Central memory CD8-positive, alpha-beta T cell (primary cell): ENCODE measurements around the gene ZCWPW1.
A peak's percentile ranks its signal among the peaks of the same experiment; 100 is the strongest.
"Not testable (repeated sequence)": the region's sequence is repeated elsewhere in the genome, so short reads cannot be mapped to it uniquely, and the experiment has no call there.

Source experiments
- ATAC-seq: fragments of 150-1000 bp; cut with Tn5 transposase; replicated peaks from 2 replicates; pipeline ENCODE4 v1.10.0; 2022; ENCODE audit warnings: mild to moderate bottlenecking, moderate FRiP score, moderate number of reproducible peaks; ENCODE audit not compliant: poor library complexity, severe bottlenecking; ENCODE audit errors: extremely low read depth
- DNase-seq, 2 donors: peaks; one replicate each; pipeline ENCODE4 v3.0.0; 2021; ENCODE audit warnings: low spot score in 2 of 2
- H3K27ac Mint-ChIP-seq: one replicate; pipeline ENCODE4 v1.8.0; 2022; ENCODE audit warnings: low read depth, mild to moderate bottlenecking, moderate library complexity, mixed read lengths
- H3K27me3 Mint-ChIP-seq: one replicate; pipeline ENCODE4 v1.8.0; 2022; ENCODE audit warnings: mixed read lengths
- H3K36me3 Mint-ChIP-seq: one replicate; pipeline ENCODE4 v1.8.0; 2022; ENCODE audit warnings: mild to moderate bottlenecking, moderate library complexity, mixed read lengths; ENCODE audit not compliant: insufficient read depth
- H3K4me1 Mint-ChIP-seq: one replicate; pipeline ENCODE4 v1.8.0; 2022; ENCODE audit warnings: mixed read lengths
- H3K4me3 Mint-ChIP-seq: one replicate; pipeline ENCODE4 v1.8.0; 2022; ENCODE audit warnings: mild to moderate bottlenecking, moderate library complexity, mixed read lengths
- H3K9me3 Mint-ChIP-seq: one replicate; pipeline ENCODE4 v1.8.0; 2022; ENCODE audit warnings: mixed read lengths

Gene ZCWPW1

DNA sequence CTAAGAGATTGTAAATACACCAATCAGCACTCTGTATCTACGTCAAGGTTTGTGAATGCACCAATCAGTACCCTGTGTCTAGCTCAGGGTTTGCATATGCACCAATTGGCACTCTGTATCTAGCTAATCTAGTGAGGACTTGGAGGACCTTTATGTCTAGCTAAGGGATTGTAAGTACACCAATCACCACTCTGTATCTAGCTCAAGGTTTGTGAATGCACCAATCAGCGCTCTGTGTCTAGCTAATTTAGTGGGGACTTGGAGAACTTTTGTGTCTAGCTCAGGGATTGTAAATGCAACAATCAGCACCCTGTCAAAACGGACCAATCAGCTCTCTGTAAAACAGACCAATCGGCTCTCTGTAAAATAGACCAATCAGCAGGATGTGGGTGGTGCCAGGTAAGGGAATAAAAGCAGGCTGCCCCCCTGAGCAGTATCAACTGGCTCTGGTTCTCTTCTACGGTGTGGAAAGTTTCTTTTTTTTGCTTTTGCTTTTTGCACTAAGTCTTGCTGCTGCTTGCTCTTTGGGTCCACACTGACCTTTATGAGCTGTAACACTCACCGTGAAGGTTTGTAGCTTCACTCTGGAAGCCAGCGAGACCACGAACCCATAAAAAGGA lies 46.2 kb downstream of the ZCWPW1 start:
- H3K9me3 Mint-ChIP-seq, ATAC-seq, DNase-seq, H3K4me1 Mint-ChIP-seq, H3K27me3 Mint-ChIP-seq, H3K27ac Mint-ChIP-seq, H3K36me3 Mint-ChIP-seq, H3K4me3 Mint-ChIP-seq: not testable (repeated sequence)

DNA sequence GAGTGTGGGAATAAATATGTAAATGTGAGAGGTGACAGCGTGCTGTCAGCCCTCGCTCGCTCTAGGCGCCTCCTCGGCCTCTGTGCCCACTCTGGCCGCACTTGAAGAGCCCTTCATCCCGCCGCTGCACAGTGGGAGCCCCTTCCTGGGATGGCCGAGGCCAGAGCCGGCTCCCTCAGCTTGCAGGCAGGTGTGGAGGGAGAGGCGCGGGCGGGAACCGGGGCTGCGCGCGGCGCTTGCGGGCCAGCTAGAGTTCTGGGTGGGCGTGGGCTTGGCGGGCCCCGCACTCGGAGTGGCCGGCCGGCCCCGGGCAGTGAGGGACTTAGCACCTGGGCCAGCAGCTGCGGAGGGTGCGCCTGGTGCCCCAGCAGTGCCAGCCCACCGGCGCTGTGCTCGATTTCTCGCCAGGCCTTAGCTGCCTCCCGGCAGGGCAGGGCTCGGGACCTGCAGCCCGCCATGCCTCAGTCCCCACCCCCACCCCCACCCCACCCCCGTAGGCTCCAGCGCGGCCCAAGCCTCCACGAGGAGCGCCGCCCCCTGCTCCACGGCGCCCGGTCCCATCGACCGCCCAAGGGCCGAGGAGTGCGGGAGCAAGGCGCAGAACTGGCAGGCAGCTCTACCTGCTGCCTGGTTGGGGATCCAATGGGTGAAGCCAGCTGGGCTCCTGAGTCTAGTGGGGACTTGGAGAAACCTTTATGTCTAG lies 46.8 kb downstream of the ZCWPW1 start:
- H3K4me3 Mint-ChIP-seq, DNase-seq, ATAC-seq, H3K36me3 Mint-ChIP-seq, H3K9me3 Mint-ChIP-seq, H3K4me1 Mint-ChIP-seq, H3K27ac Mint-ChIP-seq, H3K27me3 Mint-ChIP-seq: not testable (repeated sequence)

DNA sequence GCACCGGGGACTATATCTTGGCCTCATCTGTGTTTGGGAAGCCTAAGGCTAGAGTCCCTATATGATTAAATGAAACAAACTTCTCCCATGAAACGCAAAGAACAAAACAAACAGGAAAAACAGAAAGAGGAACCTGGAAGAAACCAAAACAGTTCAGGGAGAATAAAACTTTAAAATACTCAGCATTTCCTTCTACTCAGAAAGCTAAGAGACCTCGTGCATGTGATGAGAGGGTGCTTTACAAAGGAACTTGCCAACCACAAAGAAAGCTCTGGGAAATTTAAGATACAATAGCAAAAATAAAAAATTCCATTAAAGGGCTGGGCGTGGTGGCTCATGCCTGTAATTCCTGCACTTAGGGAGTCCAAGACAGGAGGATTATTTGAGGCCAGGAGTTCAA lies 48.3 kb downstream of the ZCWPW1 start:
- Mint-ChIP-seq H3K36me3 (peaks cover 4% of the 10 kb centered on the region), H3K9me3 (no peaks in the 10 kb centered on the region), H3K4me1 (peaks cover under 1% of the 10 kb centered on the region), H3K4me3 (no peak overlapping the region), H3K27ac (no peak overlapping the region), H3K27me3 (no peaks in the 10 kb centered on the region)
- DNase-seq (no peak), ATAC-seq (no peak)

DNA sequence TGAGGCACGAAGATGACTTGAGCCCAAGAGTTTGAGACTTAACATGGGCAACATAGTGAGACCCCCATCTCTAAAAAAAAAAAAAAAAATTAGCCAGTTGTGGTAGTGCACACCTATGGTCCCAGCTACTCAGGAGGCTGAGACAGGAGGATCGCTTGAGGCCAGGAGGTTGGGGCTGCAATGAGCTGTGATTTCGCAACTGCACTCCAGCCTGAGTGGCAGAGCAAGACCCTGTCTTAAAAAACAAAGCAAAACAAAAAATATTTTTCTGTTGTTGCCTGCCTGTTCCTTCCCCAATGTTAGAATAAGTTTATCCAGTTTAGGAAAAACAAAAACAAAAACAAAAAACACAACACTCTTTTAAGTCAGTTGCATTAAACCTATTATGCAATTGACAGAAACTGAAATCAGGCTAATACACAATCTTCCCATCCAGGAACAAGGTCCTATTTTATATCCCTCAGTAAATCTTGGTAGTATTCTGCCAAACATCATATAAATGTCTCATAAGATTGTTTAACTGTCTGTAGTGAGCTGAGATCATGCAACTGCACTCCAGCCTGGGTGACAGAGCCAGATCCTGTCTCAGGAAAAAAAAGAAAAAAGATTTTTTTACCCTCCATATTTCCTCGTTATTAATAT lies 50.3 kb downstream of the ZCWPW1 start:
- Mint-ChIP-seq H3K4me3 (no peak overlapping the region), H3K27me3 (no peaks in the 10 kb centered on the region)

DNA sequence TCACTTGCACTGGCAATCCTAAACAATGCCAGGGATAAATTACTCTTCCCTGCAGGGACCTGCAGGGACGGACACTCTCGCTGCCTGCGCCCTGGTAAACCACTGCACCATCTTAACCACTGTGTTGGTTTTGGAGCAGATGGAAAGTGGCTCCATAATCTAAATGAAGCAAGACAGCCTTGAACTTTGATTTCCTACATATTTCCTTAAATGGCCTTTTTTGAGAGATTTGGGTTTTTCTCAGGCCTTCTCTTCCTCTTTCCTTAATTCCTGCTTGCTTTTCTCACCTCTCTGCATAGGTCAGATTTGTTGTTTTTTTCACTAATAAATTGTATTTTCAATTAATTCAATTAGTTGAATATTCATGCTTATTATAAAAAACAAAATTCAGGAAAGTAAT lies 52.4 kb downstream of the ZCWPW1 start:
- no peaks in the 10 kb centered on the region for H3K9me3 Mint-ChIP-seq
- no peaks in the 10 kb centered on the region for H3K27me3 Mint-ChIP-seq
- peaks cover 5% of the 10 kb centered on the region for H3K36me3 Mint-ChIP-seq
- H3K27ac Mint-ChIP-seq: peak overlapping the region; percentile 14
- no peak overlapping the region for H3K4me3 Mint-ChIP-seq
- ATAC-seq (no peak), DNase-seq (no peak)
- H3K4me1 Mint-ChIP-seq: peaks cover 20% of the 10 kb centered on the region

More for the DNA sequence above, 50.3 kb downstream of the ZCWPW1 start:
- Mint-ChIP-seq H3K4me1 (peaks cover 13% of the 10 kb centered on the region), H3K27ac (no peak overlapping the region), H3K36me3 (peaks cover 3% of the 10 kb centered on the region), H3K9me3 (no peaks in the 10 kb centered on the region)
- ATAC-seq (no peak), DNase-seq (no peak)

DNA sequence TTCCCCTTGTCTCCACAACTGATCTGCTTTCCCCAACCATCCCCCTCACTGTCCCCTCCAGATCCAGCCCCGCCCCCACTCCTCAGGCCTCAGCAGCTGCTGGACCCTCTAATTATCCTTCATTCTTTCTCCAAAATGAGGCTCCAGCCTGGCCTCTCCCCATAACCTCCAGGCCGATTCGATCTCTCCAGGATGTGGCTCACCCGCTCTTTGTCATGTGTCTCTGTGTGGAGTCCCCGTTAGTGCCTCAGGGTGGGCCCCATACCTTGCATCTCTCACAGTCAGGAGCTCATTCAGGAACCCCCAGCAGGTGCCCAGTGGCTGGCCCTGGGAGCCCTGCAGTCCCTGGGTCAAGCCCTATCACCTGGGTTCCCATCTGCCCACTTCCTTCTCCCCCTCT lies 53.9 kb downstream of the ZCWPW1 start:
- H3K4me3 Mint-ChIP-seq: peak overlapping the region; percentile 27
- H3K27me3 Mint-ChIP-seq: no peaks in the 10 kb centered on the region
- no peaks in the 10 kb centered on the region for H3K9me3 Mint-ChIP-seq
- no peak for DNase-seq
- H3K27ac Mint-ChIP-seq: peak overlapping the region; percentile 9
- peaks cover 3% of the 10 kb centered on the region for H3K36me3 Mint-ChIP-seq
- peak; percentile 24 for ATAC-seq
- H3K4me1 Mint-ChIP-seq: peaks cover 20% of the 10 kb centered on the region

DNA sequence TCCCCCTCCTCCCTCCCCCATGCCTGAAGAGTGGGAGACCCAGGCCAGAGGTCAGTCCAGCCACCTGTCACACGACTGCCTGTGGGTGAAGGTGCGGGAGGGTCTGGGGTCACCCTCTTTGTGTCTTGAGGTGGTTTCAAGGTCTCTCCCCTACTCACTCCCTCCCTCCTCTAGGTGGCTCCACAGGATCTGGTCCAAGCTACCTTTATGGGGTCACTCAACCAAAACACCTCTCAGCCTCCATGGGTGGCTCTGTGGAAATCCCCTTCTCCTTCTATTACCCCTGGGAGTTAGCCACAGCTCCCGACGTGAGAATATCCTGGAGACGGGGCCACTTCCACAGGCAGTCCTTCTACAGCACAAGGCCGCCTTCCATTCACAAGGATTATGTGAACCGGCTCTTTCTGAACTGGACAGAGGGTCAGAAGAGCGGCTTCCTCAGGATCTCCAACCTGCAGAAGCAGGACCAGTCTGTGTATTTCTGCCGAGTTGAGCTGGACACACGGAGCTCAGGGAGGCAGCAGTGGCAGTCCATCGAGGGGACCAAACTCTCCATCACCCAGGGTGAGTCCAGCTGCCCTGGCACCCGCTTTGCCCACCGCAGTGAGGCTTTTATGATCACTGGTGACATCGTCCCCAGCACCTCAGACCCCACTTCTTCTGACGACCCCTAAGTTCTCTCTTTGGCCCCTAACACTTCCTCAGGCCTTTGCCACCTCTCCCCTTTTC lies 54.5 kb downstream of the ZCWPW1 start:
- not testable (repeated sequence) for DNase-seq, H3K27me3 Mint-ChIP-seq, ATAC-seq, H3K36me3 Mint-ChIP-seq, H3K9me3 Mint-ChIP-seq
- peak overlapping the region; percentile 27 for H3K4me3 Mint-ChIP-seq
- H3K4me1 Mint-ChIP-seq: peaks cover 22% of the 10 kb centered on the region
- peak overlapping the region; percentile 9 for H3K27ac Mint-ChIP-seq

DNA sequence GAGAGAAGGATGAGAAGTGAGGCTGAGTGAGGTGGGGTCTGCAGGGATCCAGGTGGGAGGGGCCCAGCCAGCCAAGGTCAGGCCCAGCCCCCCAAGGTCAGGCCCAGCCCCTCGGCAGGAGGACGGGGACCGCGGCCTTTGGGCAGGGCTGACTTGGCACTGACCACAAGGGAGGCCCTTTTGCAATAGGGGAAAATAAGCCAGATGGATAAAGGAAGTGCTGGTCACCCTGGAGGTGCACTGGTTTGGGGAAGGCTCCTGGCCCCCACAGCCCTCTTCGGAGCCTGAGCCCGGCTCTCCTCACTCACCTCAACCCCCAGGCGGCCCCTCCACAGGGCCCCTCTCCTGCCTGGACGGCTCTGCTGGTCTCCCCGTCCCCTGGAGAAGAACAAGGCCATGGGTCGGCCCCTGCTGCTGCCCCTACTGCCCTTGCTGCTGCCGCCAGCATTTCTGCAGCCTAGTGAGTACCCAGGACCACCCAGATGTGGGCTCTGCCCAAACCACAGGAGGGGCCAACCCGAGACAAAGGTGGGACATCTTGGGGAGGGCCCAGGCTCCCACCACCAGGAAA lies 55.2 kb downstream of the ZCWPW1 start, which contains the start of gene PILRA:
Gene PILRA, plus strand, starts transcription at position 227 of the 571 bp plus-strand sequence. Its CDS starts 170 bp downstream, at position 397.
- peak within 1 kb of the TSS; percentile 27 for H3K4me3 Mint-ChIP-seq
- H3K27ac Mint-ChIP-seq: peak within 1 kb of the TSS; percentile 89

DNA sequence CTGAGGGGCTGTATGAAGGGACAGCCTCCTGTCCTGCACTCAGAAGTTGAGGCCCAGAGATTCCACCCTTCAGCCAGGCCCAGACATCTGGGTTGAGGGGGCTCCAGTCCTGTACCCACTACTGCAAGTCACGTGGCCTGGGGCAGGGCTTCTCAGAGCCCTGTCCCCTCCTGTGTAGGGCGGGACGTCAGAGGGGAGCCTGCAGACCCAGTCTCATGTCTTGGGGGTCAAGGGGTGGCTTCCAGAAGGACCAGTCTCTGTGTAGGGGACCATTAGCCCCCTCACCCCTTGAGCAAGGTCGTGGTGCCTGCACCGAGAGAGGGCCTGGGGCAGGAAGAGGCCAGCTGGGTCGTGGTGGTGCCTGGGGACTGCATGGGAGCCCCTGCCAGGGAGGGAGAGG lies 55.8 kb downstream of the ZCWPW1 start:
- no peaks in the 10 kb centered on the region for H3K27me3 Mint-ChIP-seq
- DNase-seq (no peak), ATAC-seq (no peak)
- peaks cover 27% of the 10 kb centered on the region for H3K4me1 Mint-ChIP-seq
- no peak overlapping the region for H3K4me3 Mint-ChIP-seq
- H3K9me3 Mint-ChIP-seq: no peaks in the 10 kb centered on the region
- H3K27ac Mint-ChIP-seq: peak overlapping the region; percentile 89
- H3K36me3 Mint-ChIP-seq: peaks cover 6% of the 10 kb centered on the region

More for the DNA sequence above, 55.2 kb downstream of the ZCWPW1 start, which contains the start of gene PILRA:
- Mint-ChIP-seq H3K27me3 (no peaks in the 10 kb centered on the region), H3K9me3 (no peaks in the 10 kb centered on the region), H3K4me1 (peaks cover 25% of the 10 kb centered on the region), H3K36me3 (peaks cover 6% of the 10 kb centered on the region)
- ATAC-seq (no peak), DNase-seq (no peak)

DNA sequence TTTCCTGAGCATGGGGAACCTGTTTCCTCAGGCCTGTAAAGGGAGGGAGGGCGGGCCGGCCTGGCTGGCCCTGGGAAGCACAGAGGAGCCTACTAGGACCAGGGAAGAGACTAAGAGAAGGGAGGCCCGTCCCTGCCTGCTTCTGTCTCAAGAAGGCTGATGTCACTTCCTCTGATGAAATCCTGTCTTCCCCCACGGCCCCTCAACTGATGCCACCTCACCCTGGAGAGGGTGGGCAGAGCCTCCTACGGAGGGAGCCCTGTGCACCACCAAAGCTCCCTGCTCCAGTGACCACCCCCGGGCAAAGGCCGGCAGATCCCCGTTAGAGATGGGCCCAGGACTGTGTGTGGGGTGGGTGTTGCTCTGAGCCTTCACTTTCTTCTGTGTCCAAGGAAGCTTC lies 56.2 kb downstream of the ZCWPW1 start:
- H3K36me3 Mint-ChIP-seq: peaks cover 6% of the 10 kb centered on the region
- no peak for ATAC-seq
- no peaks in the 10 kb centered on the region for H3K27me3 Mint-ChIP-seq
- H3K4me3 Mint-ChIP-seq: no peak overlapping the region
- peaks cover 31% of the 10 kb centered on the region for H3K4me1 Mint-ChIP-seq
- no peak for DNase-seq
- H3K27ac Mint-ChIP-seq: peak overlapping the region; percentile 89
- no peaks in the 10 kb centered on the region for H3K9me3 Mint-ChIP-seq

DNA sequence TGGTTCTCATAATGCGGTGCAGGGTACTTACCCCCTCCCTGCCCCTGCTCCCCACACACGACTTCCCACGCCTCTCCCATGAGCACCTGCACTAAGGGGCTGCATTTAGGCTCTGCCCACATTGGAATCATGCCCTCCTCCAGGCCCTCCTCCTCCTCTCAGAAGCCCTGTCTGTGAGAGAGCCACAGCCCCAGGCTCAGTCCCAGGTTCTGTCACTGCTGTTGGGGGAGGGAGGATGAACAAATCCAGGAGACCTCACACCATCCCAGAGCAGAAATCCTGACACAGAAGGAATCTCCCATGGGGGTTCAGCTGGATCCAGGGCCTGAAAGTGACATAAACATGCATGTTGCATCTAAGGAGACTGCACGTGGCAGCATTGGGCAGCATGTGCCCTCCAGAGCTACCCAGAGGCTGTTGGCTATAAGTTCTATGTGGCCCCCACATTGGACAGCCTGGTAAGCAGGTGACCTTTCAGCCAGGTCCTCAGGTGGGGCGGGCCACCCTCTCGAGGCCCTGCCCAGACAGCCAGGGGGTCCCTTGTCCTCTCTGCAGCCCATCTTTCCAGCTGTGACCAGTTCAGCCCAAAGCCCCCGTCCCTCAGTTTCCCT lies 56.8 kb downstream of the ZCWPW1 start:
- Mint-ChIP-seq H3K27me3 (no peaks in the 10 kb centered on the region), H3K4me3 (no peak overlapping the region), H3K4me1 (peaks cover 37% of the 10 kb centered on the region), H3K9me3 (no peaks in the 10 kb centered on the region), H3K36me3 (peaks cover 7% of the 10 kb centered on the region), H3K27ac (peak overlapping the region; percentile 89)
- DNase-seq (no peak), ATAC-seq (no peak)

DNA sequence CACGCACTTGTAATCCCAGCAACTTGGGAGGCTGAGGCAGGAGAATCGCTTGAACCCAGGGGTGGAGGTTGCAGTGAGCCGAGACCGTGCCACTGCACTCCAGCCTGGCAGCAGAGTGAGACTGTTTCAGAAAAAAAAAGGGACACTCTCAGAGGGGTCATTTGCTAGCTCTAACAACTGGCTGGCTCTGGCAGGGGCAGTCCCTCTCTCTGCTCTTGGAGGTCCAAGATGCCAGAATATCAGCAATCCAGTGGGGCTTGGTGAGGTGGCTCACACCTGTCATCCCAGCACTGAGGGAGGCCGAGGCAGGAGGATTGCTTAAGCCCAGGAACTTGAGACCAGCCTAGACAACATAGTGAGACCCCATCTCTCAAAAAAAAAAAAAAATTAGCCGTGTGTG lies 57.8 kb downstream of the ZCWPW1 start:
- no peak for ATAC-seq
- H3K4me1 Mint-ChIP-seq: peaks cover 46% of the 10 kb centered on the region
- H3K27me3 Mint-ChIP-seq: no peaks in the 10 kb centered on the region
- no peak overlapping the region for H3K4me3 Mint-ChIP-seq
- peaks cover 14% of the 10 kb centered on the region for H3K36me3 Mint-ChIP-seq
- peak overlapping the region; percentile 89 for H3K27ac Mint-ChIP-seq
- no peaks in the 10 kb centered on the region for H3K9me3 Mint-ChIP-seq
- no peak for DNase-seq
